Right atrium auricular region (tissue), 2 donors: ENCODE results near the gene C16orf82. TPM values are rescaled to one million over a fixed set of nuclear protein-coding genes. Genes with fewer than 3 reads are reported as not detected.
"Not testable (repeated sequence)": the region's sequence is repeated elsewhere in the genome, so short reads cannot be mapped to it uniquely, and the experiment has no call there.

Experiments
- DNase-seq: peaks from one replicate; pipeline ENCODE4 v3.0.0-alpha.2; 2019; ENCODE audit warnings: low spot score
- H3K27ac ChIP-seq, 2 donors: fragments of 200-600 bp; sonication (generic); 1 replicate in 1 of 2; 2 replicates in 1 of 2; pipeline ENCODE4 v1.5.1; 2016 to 2019
- H3K27me3 ChIP-seq, 2 donors: fragments of 200-600 bp; sonication (generic); one replicate each; pipeline versions ENCODE4 v1.5.1 to v1.6.0; 2017 to 2019
- H3K36me3 ChIP-seq: fragments of 200-600 bp; sonication (generic); one replicate; pipeline ENCODE4 v1.5.1; 2016
- H3K4me1 ChIP-seq, 2 donors: fragments of 200-600 bp; sonication (generic); one replicate each; pipeline versions ENCODE4 v1.5.1 to v1.6.0; 2017 to 2019
- H3K4me3 ChIP-seq, 2 donors: fragments of 200-600 bp; sonication (generic); 1 replicate in 1 of 2; 2 replicates in 1 of 2; pipeline ENCODE4 v1.5.1; 2017 to 2019; ENCODE audit warnings: mild to moderate bottlenecking in 1 of 2, moderate library complexity in 1 of 2
- H3K9me3 ChIP-seq, 2 donors: fragments of 200-600 bp; sonication (generic); one replicate each; pipeline ENCODE4 v1.5.1; 2019
- total RNA-seq, 2 donors: library from RNA; depleted of rRNA; stranded (reverse); fragments of >200 nt; gene quantifications; one replicate each; pipeline ENCODE4 v1.1.0, GENCODE V29; 2016
- TF ChIP-seq, protein P1 (sequence below), 2 donors: fragments of 200-600 bp; sonication (generic); IDR thresholded peaks; one replicate each; pipeline ENCODE4 v1.5.1; 2019; ENCODE audit warnings: antibody characterized with exemption in 2 of 2

C16orf82 gene
- total RNA-seq, 2 donors from 2014 or later, result not detected

DNA sequence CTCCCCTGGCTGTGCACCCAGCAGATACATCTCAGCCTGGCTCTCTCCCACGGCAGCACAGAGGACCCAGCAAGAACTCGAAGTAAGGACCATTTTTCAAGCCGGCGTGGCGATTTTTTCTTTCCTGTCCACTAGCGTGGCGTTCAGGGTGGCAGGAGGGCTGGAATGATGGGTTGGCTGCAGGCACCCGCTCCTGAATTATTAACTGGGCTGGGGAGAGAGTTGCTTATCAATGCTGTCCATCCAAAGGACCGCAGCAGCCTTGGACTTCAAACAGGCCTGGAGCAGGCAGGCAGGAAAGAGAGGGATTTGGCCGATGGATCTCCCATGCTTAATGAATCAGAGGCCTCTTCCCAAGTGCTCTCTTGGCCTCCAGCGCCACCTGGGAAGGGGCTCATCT is 7.0 kb downstream of the C16orf82 start:
- no peak overlapping the region for H3K4me3 ChIP-seq
- H3K4me1 ChIP-seq, result no peaks in the 10 kb centered on the region
- H3K27me3 ChIP-seq, result no peaks in the 10 kb centered on the region
- peaks cover 0 to 5% of the 10 kb centered on the region in 2 donors for H3K9me3 ChIP-seq
- no peak for DNase-seq
- H3K36me3 ChIP-seq, result no peaks in the 10 kb centered on the region
- H3K27ac ChIP-seq, result no peak overlapping the region
- TF ChIP-seq, protein P1, sequence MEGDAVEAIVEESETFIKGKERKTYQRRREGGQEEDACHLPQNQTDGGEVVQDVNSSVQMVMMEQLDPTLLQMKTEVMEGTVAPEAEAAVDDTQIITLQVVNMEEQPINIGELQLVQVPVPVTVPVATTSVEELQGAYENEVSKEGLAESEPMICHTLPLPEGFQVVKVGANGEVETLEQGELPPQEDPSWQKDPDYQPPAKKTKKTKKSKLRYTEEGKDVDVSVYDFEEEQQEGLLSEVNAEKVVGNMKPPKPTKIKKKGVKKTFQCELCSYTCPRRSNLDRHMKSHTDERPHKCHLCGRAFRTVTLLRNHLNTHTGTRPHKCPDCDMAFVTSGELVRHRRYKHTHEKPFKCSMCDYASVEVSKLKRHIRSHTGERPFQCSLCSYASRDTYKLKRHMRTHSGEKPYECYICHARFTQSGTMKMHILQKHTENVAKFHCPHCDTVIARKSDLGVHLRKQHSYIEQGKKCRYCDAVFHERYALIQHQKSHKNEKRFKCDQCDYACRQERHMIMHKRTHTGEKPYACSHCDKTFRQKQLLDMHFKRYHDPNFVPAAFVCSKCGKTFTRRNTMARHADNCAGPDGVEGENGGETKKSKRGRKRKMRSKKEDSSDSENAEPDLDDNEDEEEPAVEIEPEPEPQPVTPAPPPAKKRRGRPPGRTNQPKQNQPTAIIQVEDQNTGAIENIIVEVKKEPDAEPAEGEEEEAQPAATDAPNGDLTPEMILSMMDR (IDR thresholded peaks at IDR 0.05), result no peak

DNA sequence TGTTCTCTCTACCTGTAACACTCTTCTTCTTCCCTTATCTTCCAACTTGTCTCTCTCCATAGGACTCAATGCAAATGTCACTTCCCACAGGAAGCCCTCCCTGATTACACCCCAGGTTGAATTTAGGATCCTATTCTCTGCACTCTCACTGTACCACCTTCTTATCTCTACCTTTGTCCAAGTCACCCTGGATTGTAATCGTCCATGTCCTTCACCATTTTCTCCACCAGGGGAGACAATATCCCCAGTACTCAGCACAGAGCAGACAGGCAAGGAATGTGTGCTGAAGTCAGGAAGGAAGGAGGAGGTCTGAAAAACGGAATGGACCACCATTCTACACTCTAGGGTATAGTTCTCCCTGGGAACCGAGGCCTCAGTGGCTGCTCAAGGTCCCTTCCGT is 14.2 kb downstream of the C16orf82 start:
- H3K9me3 ChIP-seq, result no peaks in the 10 kb centered on the region
- no peak for DNase-seq
- no peak overlapping the region for H3K27ac ChIP-seq
- H3K4me3 ChIP-seq, result no peak overlapping the region
- TF ChIP-seq, protein P1 (IDR thresholded peaks at IDR 0.05), result peak in 1 of 2 donors; percentile 39
- no peaks in the 10 kb centered on the region for H3K36me3 ChIP-seq
- no peaks in the 10 kb centered on the region for H3K4me1 ChIP-seq
- no peaks in the 10 kb centered on the region for H3K27me3 ChIP-seq

DNA sequence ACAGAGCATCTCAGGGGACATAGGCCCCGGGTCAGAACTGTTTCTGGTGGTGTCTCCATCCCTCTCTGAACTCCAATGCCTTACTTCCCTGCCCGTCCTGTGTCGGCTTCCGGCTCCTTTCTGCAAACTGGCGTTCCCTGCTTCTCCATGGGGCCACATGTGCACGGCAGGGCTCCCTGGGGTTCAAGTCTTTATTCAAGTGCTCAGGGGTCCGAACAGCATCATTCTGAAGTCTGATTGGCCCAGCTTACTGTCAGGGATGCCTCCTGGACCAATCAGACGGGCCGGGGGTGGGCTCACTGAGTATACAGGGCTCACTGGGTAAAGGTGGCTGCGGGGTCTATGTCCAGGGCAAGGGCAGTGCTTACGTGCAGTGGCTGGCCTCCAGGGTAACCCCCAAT is 17.1 kb downstream of the C16orf82 start:
- H3K4me1 ChIP-seq, result no peaks in the 10 kb centered on the region
- H3K27me3 ChIP-seq, result no peaks in the 10 kb centered on the region
- no peak overlapping the region for H3K27ac ChIP-seq
- H3K9me3 ChIP-seq, result no peaks in the 10 kb centered on the region
- DNase-seq, result no peak
- no peak overlapping the region for H3K4me3 ChIP-seq
- TF ChIP-seq, protein P1 (IDR thresholded peaks at IDR 0.05), result no peak
- H3K36me3 ChIP-seq, result no peaks in the 10 kb centered on the region

DNA sequence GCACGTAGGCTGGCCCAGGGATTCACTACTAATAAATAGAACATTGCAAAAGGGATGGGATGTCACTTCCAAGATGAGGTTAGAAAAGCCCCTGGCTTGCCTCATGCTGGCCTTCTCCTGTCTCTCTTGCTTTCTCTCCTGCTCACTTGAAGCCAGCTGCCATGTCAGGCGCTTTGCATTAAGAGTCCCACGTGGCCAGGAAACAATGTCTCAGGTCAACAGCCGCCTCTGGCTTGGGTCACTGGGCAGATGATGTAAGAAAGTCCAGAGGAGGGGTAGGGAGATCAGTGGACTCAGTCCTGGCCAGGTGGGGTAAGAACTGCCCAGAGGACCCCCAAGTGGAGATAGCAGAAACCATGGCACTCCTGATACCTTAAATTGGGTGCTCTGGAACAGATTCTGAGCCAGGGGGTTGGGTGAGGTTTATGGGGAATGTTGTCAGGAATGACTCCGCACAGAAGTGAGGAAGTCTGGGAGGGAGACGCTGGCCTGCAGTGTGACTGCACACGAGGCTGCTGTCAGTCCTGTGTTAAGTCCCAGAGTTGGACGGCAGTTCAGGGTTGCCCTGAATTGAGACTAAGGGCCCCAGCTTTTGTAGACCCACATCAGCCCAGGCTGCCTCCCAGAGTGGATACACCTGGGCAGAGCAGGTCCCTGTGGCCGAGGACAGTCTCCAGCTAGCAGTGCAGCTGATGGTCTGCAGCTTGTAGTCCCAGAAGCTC is 17.7 kb downstream of the C16orf82 start:
- no peak for DNase-seq
- H3K27me3 ChIP-seq, result no peaks in the 10 kb centered on the region
- no peaks in the 10 kb centered on the region for H3K9me3 ChIP-seq
- H3K4me3 ChIP-seq, result no peak overlapping the region
- no peak overlapping the region for H3K27ac ChIP-seq
- no peaks in the 10 kb centered on the region for H3K4me1 ChIP-seq
- H3K36me3 ChIP-seq, result no peaks in the 10 kb centered on the region
- TF ChIP-seq, protein P1 (IDR thresholded peaks at IDR 0.05), result no peak

DNA sequence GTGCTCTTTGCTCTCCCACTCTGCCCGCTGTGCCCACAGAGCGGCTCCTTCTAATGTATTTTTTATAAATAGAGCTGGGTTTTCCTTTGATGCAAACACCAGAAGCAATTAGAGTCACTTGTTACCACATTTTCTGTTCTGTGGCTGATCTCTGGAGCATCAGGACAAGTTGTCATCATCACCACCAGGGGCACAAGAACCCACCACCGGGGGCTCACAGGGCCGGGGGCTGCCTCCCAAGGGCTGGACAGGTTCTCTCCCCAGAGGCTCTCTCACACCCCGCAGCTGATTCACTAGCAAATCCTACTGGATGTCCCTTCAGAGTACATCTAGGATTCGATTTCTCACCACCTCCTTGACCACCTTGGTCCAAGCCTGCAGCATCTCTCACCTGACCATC is 18.5 kb downstream of the C16orf82 start:
- H3K27me3 ChIP-seq, result no peaks in the 10 kb centered on the region
- H3K9me3 ChIP-seq, result no peaks in the 10 kb centered on the region
- H3K4me1 ChIP-seq, result no peaks in the 10 kb centered on the region
- no peaks in the 10 kb centered on the region for H3K36me3 ChIP-seq
- TF ChIP-seq, protein P1 (IDR thresholded peaks at IDR 0.05), result no peak
- H3K4me3 ChIP-seq, result no peak overlapping the region
- DNase-seq, result no peak
- no peak overlapping the region for H3K27ac ChIP-seq

DNA sequence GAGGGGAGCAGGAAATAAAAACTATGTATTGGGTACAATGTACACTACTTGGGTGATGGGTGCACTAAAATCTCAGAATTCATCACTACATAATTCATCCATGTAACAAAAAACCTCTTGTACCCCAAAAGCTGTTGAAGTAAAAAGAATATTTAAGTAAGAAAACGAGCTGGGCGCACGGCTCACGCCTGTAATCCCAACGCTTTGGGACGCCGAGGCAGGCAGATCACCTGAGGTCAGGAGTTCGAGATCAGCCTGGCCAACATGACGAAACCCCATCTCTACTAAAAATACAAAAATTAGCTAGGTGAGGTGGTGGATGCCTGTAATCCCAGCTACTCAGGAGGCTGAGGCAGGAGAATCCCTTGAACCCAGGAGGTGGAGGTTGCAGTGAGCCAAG is 19.3 kb downstream of the C16orf82 start:
- not testable (repeated sequence) for H3K4me3 ChIP-seq, H3K9me3 ChIP-seq, H3K27me3 ChIP-seq, H3K36me3 ChIP-seq, DNase-seq, H3K4me1 ChIP-seq, H3K27ac ChIP-seq
